CD4-positive, alpha-beta T cell treated with Interferon gamma for 1 hour (primary cell): ENCODE measurements around the gene SMOC2.

Source experiments
- DNase-seq: peaks from one replicate; pipeline ENCODE4 v3.0.0-alpha.2; 2020

SMOC2 gene

DNA sequence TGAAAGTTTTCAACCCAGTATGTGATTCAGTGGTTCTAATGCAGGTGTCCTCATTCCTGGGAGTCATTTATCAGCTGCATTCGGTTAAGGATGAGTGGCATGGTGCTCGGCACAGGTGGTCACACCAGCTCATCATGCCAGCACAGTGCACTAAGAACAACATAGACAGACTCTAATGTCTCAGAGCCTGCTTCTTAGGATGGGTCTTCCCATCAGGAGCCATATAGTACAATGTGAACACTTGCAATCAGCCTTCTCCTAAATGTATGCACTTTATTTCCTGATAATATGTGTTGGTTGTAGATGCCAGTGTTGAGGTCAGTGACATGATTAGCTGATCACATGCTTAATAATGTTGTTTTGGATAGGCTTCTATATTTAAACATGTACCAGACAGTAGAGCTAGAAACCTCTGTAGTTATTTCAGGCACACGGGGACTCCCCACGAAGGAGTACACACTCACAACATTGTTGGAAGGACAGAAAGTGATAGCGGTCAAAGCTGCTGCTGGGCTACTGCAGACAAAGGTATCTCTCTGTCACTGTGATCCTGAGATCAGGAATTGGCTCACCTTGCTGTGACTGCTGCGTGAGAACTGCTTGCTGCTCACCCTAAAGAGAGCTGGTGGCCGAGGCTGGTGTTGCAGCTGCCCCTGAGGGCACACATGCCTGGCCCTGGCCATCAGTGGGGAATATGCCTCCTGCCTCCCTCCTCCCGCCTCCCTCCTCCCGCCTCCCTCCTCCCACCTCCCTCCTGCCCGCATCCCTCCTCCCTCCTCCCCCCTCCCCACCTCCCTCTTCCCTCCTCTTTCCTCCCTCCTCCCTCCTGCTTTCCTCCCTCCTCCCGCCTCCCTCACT is 195.4 kb downstream of the SMOC2 start:
- DNase-seq = no peak

DNA sequence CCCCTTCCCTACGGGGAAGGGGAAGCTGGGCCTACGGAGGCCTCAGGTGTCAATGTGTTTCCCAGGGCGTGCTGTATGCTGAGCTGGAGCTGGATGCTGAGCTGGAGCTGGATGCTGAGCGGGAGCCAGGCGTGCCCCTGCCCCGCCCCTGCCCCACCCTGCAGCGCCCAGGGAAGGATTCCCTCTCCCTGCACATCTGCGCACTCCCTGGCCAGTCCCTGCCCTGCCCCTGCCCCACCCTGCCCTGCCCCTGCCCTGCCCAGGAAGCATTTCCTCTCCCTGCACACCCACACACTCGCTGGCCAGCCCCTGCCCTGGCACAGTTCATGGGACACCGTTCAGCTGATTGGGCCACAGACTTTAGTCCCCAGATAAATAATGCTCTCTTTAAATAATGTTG is 196.8 kb downstream of the SMOC2 start:
- DNase-seq = no peak

DNA sequence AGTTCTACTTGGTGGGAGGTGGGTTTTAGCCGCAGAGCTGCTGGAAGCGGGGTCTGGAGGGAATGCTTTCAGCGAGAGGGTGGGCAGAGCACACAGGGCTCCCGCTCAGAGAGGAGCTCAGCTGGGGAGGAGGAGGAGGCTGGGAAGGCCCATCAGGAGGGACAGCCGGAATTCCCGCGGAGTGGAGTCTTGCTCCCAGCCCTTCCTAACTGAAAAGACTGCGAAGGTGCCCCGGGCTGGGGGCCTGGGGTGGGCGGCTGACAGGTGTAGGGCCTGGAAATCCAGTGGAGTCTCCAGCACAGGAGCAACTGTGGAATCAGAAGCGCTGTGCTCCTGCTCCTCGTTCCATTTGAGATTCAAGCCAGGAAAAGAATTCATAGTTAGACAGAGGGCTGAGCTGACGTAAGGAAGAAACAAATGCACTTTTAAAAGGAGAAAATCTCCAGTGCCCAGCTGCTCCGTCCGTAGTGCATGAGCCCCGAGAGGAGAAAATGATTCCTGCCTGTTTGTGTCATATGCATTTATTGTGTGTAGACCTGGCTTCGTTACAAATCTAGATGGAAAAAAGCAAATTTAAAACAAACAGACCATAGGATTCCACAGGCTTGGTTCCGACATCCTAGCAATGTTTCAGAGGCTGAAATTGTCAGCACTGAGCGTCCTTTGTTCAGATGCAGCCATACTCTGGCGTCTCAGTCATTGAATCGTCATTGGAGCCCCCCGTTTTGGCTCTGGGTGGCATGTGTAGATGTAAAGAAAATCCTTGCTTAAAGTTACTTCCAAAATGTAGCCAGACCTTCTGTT is 197.7 kb downstream of the SMOC2 start:
- no peak for DNase-seq

DNA sequence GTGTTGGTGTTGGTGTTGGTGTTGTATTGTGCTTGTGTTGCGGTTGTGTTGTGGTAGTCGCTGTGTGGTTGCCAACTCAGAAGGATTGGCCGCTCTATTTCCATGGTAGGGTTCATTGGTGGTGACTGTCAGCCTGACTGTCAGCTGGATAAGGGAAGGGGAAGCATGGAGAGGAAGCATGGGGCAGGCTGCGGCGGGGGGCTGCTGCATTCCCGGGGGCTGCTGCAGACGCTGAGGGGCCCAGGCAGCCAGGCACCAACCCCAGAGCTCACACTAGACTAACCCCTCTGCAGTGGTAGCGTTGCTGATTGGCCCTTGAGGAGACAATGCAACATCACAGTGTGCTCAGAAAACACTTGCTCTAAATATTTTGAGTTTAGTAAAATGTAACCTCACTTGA is 199.2 kb downstream of the SMOC2 start:
- no peak for DNase-seq

- no peak for DNase-seq
Observed at GRCh38 chr6:168640768-168641167, 199.8 kb downstream of the SMOC2 start.

GRCh38 chr6:168641446-168641845 is 200.5 kb downstream of the SMOC2 start:
- no peak for DNase-seq

DNA sequence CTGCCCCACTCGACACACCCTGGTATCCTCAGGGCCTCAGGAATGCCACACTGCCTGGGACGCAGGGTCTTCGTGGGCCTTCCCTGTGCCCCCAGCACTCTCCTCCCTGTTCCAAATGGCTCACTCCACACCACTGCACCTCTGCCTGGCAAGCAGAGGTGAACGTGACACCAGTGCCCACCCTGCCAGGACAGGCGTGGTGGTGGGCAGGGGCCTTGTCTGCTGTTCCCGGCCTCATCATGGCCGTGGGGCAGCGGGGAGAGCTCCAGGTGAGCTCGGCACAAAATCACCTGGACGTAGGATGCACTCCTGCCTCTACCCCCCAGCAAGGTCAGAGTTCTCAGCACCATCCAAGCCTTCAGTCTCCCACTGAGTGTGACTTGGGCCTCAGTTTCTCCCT is 202.4 kb downstream of the SMOC2 start:
- DNase-seq = no peak

DNA sequence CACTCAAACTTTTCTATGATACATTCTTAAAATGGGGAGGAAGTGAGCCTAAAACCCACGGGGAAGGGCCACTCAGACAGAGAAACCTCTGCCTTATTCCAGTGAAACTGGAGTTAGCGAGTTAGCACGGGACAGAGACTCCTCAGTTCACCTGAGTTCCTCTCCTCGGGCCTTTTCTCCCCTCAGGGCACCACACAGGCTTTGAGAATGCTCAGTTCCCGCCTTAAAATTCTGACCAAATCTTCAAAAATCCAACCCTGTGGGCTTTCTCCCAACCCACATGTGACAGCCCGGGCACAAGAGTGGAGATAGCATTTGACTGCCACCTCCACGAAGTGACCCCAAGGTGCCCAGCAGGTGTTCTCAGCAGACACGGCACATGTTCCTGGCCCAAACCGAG is 204.3 kb downstream of the SMOC2 start:
- DNase-seq = no peak

GRCh38 chr6:168647271-168647670 is 206.3 kb downstream of the SMOC2 start:
- DNase-seq = no peak

DNA sequence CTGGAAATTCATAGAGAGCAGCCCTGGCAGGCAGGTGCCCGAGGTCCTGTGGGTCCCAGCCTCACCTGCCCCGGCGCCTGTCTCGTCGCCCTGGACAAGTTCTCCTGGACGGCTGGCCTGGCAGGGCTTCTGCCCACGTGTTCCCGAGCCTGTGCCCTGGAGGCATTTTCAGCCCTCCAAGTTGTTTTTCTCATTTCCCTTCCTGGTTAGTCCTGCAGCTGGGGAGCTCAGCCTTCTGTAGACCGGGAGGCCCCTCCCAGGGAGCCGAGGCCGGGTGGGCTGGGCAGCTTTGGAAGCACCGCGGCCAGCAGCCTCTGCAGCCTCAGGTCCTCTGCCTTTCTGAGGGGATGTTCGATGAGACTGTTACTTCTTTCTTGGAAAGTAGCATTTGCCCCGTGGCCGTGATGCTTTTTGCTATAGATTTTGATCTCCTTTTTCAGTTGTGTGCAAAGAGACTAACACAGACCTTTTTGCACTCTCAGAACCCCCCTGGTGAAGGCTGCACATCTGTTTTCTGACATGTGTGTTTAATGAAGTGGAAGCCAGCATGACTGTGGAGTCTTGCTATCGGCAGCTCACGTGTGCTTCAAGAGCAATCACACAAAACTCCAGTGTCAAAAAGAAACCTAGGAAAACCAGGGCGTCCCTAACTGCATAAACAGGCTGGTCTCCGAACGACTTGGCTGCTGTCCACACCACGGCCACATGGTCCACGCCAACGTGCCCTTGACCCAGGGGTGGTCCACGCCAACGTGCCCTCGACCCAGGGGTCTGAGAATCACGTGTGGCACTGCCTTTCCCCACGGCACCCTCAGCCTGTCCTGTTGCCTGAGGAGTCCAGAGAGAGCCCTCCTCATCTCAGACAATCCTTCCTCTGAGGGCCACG is 207.5 kb downstream of the SMOC2 start:
- DNase-seq = no peak

GRCh38 chr6:168649209-168649608 is 208.2 kb downstream of the SMOC2 start:
- DNase-seq = no peak

DNA sequence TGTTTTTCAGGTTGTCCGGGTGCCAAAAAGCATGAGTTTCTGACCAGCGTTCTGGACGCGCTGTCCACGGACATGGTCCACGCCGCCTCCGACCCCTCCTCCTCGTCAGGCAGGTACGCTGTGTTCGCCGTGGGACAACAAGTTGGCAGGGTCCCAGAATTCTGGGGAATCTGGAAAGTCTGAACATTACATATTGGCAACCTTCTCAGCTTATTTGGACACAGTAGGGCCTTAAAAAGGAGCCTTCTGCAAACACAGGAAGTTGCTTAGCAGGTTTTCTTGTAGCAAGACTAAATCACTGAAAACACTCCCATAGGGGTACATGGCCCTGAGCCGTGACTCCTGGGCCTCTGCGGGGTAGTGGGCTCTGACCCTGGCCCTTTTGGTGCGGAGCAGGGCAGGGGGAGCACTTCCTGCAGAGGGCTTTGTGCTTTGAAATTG is 209.7 kb downstream of the SMOC2 start:
- no peak for DNase-seq

DNA sequence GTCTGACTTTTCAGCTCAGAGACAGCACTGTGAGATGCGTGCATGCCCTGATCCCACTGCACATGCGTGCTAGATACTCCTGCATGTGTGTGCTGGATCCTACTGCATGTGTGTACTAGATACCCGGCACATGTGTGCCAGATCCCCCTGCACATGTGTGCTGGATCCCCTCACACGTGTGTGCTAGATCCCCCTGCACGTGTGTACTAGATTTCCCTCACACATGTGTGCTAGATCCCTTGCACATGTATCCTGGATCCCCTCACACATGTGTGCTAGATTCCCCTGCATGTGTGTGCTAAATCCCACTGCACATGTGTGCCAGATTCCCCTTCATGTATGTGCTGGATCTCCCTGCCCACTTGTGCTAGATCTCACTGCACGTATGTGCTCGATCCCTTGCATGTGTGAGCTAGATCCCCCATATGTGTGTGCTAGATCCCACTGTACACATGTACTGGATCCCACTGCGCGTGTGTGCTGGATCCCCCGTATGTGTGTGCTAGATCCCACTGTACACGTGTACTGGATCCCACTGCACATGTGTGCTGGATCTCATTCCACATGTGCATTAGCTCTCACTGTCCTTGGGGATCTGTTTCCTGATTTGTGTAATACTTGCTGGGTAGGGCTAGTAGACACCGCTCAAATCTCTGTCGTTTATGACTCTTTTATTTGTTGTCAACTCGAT is 214.6 kb downstream of the SMOC2 start:
- no peak for DNase-seq

- DNase-seq = no peak
Observed at GRCh38 chr6:168658059-168658458, 217.1 kb downstream of the SMOC2 start.

DNA sequence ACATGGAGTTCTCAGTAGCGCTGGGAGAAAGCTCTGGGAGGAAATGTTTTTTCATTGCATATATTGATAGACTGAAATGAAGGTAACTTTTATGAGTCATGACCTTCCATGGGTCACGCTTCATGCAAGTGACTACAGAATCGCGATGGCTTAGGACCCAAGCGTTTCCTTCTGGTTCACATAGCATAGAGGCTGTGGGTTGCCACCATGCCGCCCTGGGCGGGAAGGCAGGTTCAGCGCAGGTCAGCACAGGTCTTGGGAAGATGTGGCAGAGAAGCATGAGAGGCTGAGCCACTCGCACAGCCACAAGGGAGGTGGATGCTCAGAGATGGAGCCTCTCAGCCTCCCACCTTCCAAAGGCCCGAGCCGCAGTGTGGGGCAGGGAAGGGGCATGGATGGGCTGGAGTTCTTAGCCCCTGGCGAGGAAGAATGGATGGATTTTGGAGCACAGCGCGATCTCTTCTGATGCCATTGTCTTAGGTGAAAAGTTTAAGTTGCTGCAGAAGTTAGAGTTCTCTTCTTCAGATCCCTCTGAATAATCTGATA is 219.5 kb downstream of the SMOC2 start:
- DNase-seq = no peak

DNA sequence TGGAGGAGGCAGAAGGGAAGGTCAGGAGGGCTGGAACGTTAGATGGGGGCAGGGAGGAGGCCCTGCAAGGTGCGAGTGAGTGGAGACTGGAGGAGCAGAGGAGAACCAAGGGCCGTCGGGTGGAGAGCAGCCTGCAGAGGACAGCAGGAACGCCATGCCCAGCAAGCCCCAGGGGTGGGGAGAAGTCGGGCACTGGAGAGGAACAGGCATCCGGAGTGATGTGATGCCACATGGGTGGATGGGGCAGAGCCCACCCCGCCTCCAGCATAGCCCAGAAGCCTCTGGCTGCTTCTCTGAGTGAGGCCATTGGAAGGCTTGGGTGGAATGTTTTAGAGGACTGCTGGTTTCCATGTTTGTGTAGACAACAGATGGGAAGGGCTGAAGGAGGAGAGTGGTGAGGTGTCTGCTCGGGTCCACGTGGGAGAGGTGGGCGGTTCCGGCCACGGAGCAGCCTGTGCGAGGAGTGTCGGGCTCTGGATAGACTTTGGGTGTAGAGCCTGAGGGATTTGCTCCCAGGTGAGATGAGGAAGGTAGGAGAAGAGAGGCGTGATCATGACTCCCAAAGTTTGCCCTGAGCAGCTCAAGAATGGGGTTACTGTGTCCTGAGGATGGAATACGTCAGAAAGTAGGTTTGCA is 221.4 kb downstream of the SMOC2 start:
- DNase-seq = no peak

- DNase-seq = no peak
Observed at GRCh38 chr6:168663041-168663440, 222.1 kb downstream of the SMOC2 start.

DNA sequence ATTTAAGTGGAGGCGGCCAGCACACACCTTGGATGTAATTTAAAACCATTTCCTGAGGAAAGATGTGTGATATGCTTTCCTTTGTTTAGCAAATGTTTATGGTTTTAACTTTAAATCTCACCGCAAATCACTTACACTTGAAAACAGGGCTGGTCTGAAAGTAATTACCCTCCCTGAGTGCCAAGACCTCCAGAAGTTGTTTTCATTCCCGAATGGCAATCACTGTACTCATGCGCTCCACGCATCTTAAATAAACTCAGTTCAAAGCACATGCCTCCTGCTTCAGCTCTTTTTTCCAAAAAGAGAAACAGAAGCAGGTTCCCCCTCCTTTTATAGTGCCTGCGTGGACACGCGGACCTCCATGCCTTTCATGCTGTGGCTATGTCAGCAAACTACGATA is 224.0 kb downstream of the SMOC2 start:
- no peak for DNase-seq

DNA sequence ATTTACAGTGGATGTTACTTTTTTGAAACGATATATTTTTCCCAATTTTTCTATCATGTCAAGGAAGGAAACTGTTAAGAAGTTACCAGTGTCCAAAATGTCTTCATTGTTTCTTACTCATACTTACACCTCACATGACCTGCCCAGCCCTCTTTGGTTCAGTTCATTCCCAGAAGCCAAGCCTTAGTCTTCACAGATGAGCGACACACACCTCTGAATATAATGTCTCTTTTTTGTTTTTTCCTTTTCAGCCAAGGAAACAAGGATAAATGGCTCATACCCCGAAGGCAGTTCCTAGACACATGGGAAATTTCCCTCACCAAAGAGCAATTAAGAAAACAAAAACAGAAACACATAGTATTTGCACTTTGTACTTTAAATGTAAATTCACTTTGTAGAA is 225.2 kb downstream of the SMOC2 start:
- DNase-seq = no peak

- DNase-seq = no peak
Observed at GRCh38 chr6:168666699-168667427, 225.9 kb downstream of the SMOC2 start.

GRCh38 chr6:168667428-168667805 is 226.4 kb downstream of the SMOC2 start:
- DNase-seq = no peak
